ENCODE data around the gene PDIA5.

Gene PDIA5

GRCh38 chr3:123159926-123160635 lies 93.3 kb downstream of the PDIA5 start:
- H3K4me3 ChIP-seq (ENCODE audit: low read depth, low read length): no peak overlapping the region
- TF ChIP-seq CTCF (IDR thresholded peaks at IDR 0.05; ENCODE audit: low read depth, low read length): no peak

DNA sequence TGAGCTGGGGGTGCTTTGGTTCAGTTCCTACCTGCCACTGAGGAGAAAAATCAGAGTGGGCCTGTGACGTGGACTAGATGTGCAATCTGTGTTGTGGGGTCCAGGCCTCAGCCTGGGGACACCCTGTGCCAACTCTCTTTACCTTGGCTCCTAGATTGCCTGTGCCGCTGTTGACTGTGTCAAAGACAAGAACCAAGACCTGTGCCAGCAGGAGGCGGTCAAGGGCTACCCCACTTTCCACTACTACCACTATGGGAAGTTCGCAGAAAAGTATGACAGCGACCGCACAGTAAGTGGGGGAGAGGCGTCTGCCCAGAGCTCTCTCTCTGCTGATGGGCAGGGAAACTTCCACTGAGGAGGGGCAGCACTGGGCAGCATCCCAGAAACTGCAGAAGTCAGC lies 94.3 kb downstream of the PDIA5 start:
- TF ChIP-seq CTCF (IDR thresholded peaks at IDR 0.05; ENCODE audit: low read depth, low read length): no peak
- no peak overlapping the region for H3K4me3 ChIP-seq (ENCODE audit: low read depth, low read length)

DNA sequence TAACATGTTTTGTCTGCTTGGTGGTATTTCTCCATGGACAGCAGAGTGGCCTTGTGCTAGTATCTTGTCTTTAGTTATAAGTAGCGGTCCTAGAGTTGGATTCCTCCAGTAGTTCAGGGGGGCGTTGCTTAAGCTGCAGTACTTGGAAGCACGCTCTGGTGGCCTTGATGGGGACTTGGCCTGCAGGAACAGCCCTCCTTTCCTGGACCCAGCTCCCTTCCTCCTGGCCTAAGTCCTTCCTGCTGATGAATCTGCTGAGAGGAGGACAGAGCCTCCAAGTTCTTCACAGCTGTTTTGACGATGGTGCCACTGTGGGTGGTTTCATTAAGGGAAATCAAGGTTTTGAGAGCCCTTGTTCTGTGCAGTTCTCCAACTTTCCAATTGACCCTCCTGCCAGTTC lies 96.3 kb downstream of the PDIA5 start:
- no peak overlapping the region for H3K4me3 ChIP-seq (ENCODE audit: low read depth, low read length)
- TF ChIP-seq CTCF (IDR thresholded peaks at IDR 0.05; ENCODE audit: low read depth, low read length): no peak

GRCh38 chr3:123165163-123165562 lies 98.3 kb downstream of the PDIA5 start:
- no peak for TF ChIP-seq CTCF (IDR thresholded peaks at IDR 0.05; ENCODE audit: low read depth, low read length)
- no peak overlapping the region for H3K4me3 ChIP-seq (ENCODE audit: low read depth, low read length)

DNA sequence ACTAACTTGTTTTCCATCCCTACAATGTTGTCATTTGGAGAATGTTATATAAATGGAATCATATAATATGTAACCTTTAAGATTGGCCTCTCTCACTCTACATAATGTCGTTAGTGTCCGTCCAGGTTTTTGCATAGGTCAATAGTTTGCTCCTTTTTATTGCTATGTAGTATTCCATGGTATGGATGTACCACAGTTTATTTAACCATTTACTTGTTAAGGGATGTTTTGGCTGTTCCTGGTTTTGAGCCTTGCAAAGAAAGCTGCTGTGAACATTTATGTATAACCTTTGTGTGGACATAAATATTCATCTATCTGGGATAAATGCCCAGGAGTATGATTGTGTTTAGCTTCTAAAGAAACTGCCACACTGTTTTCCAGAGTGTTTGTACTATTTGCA lies 100.9 kb downstream of the PDIA5 start:
- H3K4me3 ChIP-seq (ENCODE audit: low read depth, low read length): no peak overlapping the region
- no peak for TF ChIP-seq CTCF (IDR thresholded peaks at IDR 0.05; ENCODE audit: low read depth, low read length)

- H3K4me3 ChIP-seq (ENCODE audit: low read depth, low read length): no peak overlapping the region
- no peak for TF ChIP-seq CTCF (IDR thresholded peaks at IDR 0.05; ENCODE audit: low read depth, low read length)
Observed at GRCh38 chr3:123168122-123168521, 101.3 kb downstream of the PDIA5 start.

GRCh38 chr3:123168605-123169004 lies 101.8 kb downstream of the PDIA5 start:
- TF ChIP-seq CTCF (IDR thresholded peaks at IDR 0.05; ENCODE audit: low read depth, low read length): no peak
- H3K4me3 ChIP-seq (ENCODE audit: low read depth, low read length): no peak overlapping the region
